Activated CD4-positive, alpha-beta memory T cell treated with anti-CD3 and anti-CD28 coated beads, Interleukin-2, amount 10 ng/mL, durations not matched to agents 7 days and 5 days (primary cell): ENCODE measurements around the gene TTYH2. TPM values are rescaled to one million over a fixed set of nuclear protein-coding genes. Genes with fewer than 3 reads are reported as not detected.

Experiments
- CTCF ChIA-PET: fragments of 350-600 bp; sonication (Branson Sonifier 250); formaldehyde crosslinking; loops from one replicate; lab custom pipeline; 2021; ENCODE audit warnings: antibody characterized with exemption, inconsistent platforms; lab: Charles Lee
- POLR2A ChIA-PET: fragments of 350-600 bp; sonication (Branson Sonifier 250); formaldehyde crosslinking; loops from one replicate; lab custom pipeline; 2021; ENCODE audit warnings: antibody characterized with exemption; lab: Charles Lee
- DNase-seq: peaks from one replicate; pipeline ENCODE4 v3.0.0-alpha.2; 2020
- H3K27ac Mint-ChIP-seq: one replicate; pipeline ENCODE4 v1.8.0; 2021; ENCODE audit warnings: mild to moderate bottlenecking, mixed read lengths
- H3K27me3 Mint-ChIP-seq: one replicate; pipeline ENCODE4 v1.8.0; 2021; ENCODE audit warnings: mixed read lengths
- H3K36me3 Mint-ChIP-seq: one replicate; pipeline ENCODE4 v1.8.0; 2021; ENCODE audit warnings: low read depth, mixed read lengths
- H3K4me1 Mint-ChIP-seq: one replicate; pipeline ENCODE4 v1.8.0; 2021; ENCODE audit warnings: mixed read lengths
- H3K4me3 Mint-ChIP-seq: one replicate; pipeline ENCODE4 v1.8.0; 2021; ENCODE audit warnings: mild to moderate bottlenecking, mixed read lengths
- H3K9me3 Mint-ChIP-seq: one replicate; pipeline ENCODE4 v1.8.0; 2021; ENCODE audit warnings: mixed read lengths
- total RNA-seq, 2 experiments: library from RNA; stranded (reverse); gene quantifications; one replicate each; pipeline ENCODE4 v1.2.3, GENCODE V29; 2021

The TTYH2 gene
- total RNA-seq, 2 experiments from 2014 or later = 23.8 to 25.6 TPM

DNA sequence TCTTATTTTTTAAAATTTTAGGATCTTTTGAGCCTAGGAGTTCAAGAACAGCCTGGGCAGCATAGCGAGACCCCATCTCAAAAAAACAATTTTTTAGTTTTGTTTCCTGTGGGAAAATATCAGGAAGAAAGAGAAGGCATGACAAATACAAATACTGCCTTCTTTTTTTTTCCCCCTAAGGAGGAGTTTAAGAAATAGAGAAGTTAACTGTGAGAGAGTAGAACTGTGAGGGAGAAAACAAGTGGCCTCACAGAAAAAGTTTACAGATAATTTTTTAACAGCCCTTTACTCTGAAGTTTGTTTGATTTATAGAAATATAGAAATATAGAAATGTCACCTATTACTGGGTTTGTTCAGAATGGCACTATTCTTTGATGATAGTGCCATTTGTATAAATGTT lies 21.1 kb downstream of the TTYH2 start:
- Mint-ChIP-seq H3K4me1 (no peaks in the 10 kb centered on the region), H3K36me3 (peaks cover 6% of the 10 kb centered on the region), H3K27ac (no peak overlapping the region), H3K27me3 (no peaks in the 10 kb centered on the region), H3K9me3 (no peaks in the 10 kb centered on the region), H3K4me3 (no peak overlapping the region)
- no peak for DNase-seq
- ChIA-PET POLR2A (no interaction called here), CTCF (no interaction called here)

DNA sequence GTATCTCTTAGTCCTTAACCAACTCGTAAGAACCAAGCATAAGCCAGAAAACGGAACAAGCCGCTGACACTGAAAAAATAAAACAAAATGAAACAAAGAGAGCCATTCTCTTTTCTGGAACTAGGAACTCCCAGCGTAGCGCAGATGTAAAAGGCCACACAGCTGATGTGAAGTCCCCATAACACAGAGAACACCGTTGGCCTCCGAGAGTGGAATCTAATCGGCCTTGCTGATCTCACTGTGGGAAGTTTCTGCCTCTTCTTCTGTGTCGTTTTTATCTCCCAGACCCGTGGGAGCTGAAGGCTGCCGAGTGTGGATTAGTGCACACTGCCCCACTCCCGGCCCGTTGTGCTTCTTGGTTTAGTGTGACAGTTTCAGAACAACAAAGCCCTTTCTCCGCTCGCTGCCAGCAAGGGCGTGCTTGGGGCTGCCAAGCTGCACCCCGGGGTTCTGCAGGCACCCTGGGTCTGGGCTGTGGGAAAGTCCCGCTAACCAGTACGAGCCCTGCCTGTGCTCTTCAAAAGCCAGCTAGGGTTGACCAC lies 21.7 kb downstream of the TTYH2 start:
- CTCF ChIA-PET = no interaction called here
- Mint-ChIP-seq H3K36me3 (peaks cover 6% of the 10 kb centered on the region), H3K27me3 (no peaks in the 10 kb centered on the region), H3K27ac (no peak overlapping the region), H3K9me3 (no peaks in the 10 kb centered on the region), H3K4me1 (no peaks in the 10 kb centered on the region), H3K4me3 (no peak overlapping the region)
- POLR2A ChIA-PET = no interaction called here
- no peak for DNase-seq

DNA sequence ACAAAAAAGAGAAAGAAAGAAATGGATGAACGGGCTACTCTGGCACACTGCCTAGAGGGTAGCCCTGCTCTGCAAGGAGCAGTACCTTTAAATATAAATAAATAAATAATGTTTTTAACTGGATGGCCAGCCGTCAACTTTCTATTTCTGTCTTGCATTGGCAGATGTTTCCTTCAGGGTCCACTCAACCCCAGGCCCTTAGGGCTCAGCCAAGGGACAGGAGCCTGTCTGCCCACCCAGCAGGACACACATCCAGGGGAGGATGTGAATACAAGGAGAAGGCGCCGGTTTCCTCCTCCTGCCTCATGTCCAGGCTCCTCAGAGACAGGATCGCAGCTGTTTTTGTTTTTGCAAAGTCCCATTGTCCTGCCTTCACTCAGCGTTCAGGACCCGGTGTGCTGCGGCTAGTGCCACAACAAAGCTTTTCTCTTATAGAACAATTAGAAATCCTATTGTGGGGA lies 22.6 kb downstream of the TTYH2 start:
- Mint-ChIP-seq H3K4me1 (no peaks in the 10 kb centered on the region), H3K27me3 (no peaks in the 10 kb centered on the region), H3K27ac (no peak overlapping the region), H3K4me3 (no peak overlapping the region), H3K9me3 (no peaks in the 10 kb centered on the region), H3K36me3 (peaks cover 6% of the 10 kb centered on the region)
- ChIA-PET CTCF (no interaction called here), POLR2A (no interaction called here)
- DNase-seq = no peak

DNA sequence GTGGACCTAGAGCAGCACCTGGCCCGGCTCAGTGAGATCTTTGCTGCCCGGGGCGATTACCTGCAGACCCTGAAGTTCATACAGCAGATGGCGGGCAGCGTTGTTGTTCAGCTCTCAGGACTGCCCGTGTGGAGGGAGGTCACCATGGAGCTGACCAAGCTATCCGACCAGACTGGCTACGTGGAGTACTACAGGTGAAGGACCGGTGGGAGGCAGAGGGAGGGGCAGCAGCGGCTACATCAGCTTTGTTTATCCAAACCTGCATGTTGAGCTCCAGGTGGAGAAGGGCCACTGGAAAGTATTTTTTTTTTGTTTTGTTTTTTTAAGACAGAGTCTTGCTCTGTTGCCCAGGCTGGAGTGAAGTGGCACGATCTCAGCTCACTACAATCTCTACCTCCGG lies 23.9 kb downstream of the TTYH2 start:
- Mint-ChIP-seq H3K9me3 (no peaks in the 10 kb centered on the region), H3K27me3 (no peaks in the 10 kb centered on the region), H3K36me3 (peaks cover 6% of the 10 kb centered on the region), H3K27ac (no peak overlapping the region), H3K4me3 (no peak overlapping the region), H3K4me1 (no peaks in the 10 kb centered on the region)
- POLR2A ChIA-PET = interaction anchor here (0.9 kb wide), 1 partner anchor 8 kb away, joined by 3 read pairs; no protein-coding TSS in a partner anchor
- DNase-seq = no peak
- CTCF ChIA-PET = no interaction called here

DNA sequence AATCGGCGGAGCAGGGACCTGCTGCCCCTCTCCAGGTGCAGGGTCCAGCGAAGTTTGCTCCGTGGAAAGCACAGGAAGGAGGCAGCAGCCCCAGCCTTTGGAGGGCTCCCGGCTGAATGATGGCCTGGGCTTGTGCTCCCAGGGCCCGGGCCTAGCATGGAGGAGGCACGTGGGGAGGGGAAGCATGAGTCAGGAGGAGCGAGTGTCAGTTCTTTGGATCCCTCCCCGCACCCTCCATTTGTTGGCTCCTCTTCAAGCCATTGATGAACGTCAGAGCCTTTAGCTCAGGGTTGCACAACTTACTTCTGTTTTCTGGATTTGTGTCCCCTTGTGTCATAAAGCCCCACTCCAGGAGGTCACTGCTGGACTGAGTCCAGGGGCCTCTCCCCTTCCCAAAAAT lies 25.8 kb downstream of the TTYH2 start:
- no peaks in the 10 kb centered on the region for H3K4me1 Mint-ChIP-seq
- H3K27ac Mint-ChIP-seq = no peak overlapping the region
- POLR2A ChIA-PET = no interaction called here
- H3K27me3 Mint-ChIP-seq = no peaks in the 10 kb centered on the region
- peaks cover 3% of the 10 kb centered on the region for H3K36me3 Mint-ChIP-seq
- no peaks in the 10 kb centered on the region for H3K9me3 Mint-ChIP-seq
- H3K4me3 Mint-ChIP-seq = no peak overlapping the region
- DNase-seq = no peak
- CTCF ChIA-PET = no interaction called here

GRCh38 chr17:74240618-74241205 lies 27.3 kb downstream of the TTYH2 start:
- Mint-ChIP-seq H3K4me1 (no peaks in the 10 kb centered on the region), H3K27me3 (no peaks in the 10 kb centered on the region), H3K4me3 (no peak overlapping the region), H3K27ac (no peak overlapping the region), H3K36me3 (peaks cover 3% of the 10 kb centered on the region), H3K9me3 (no peaks in the 10 kb centered on the region)
- ChIA-PET CTCF (no interaction called here), POLR2A (no interaction called here)
- DNase-seq = no peak

GRCh38 chr17:74241431-74241830 lies 28.1 kb downstream of the TTYH2 start:
- Mint-ChIP-seq H3K36me3 (peaks cover 4% of the 10 kb centered on the region), H3K9me3 (no peaks in the 10 kb centered on the region), H3K4me1 (no peaks in the 10 kb centered on the region), H3K27ac (no peak overlapping the region), H3K4me3 (no peak overlapping the region), H3K27me3 (no peaks in the 10 kb centered on the region)
- no peak for DNase-seq
- POLR2A ChIA-PET = no interaction called here
- CTCF ChIA-PET = interaction anchor here (0.6 kb wide), 1 partner anchor 23 kb away, joined by 3 read pairs; no protein-coding TSS in a partner anchor

- H3K36me3 Mint-ChIP-seq = peaks cover 7% of the 10 kb centered on the region
- POLR2A ChIA-PET = no interaction called here
- no peaks in the 10 kb centered on the region for H3K9me3 Mint-ChIP-seq
- no peak overlapping the region for H3K4me3 Mint-ChIP-seq
- H3K4me1 Mint-ChIP-seq = no peaks in the 10 kb centered on the region
- no peaks in the 10 kb centered on the region for H3K27me3 Mint-ChIP-seq
- no peak for DNase-seq
- CTCF ChIA-PET = interaction anchor here (0.6 kb wide), 1 partner anchor 23 kb away, joined by 3 read pairs; no protein-coding TSS in a partner anchor
- no peak overlapping the region for H3K27ac Mint-ChIP-seq
These were observed 28.5 kb downstream of the TTYH2 start for GRCh38 chr17:74241847-74242246.

- ChIA-PET CTCF (interaction anchor here (0.6 kb wide), 1 partner anchor 471 kb away, joined by 3 read pairs; no protein-coding TSS in a partner anchor), POLR2A (no interaction called here)
- Mint-ChIP-seq H3K27me3 (no peaks in the 10 kb centered on the region), H3K9me3 (no peaks in the 10 kb centered on the region), H3K4me3 (no peak overlapping the region), H3K4me1 (no peaks in the 10 kb centered on the region), H3K36me3 (peaks cover 7% of the 10 kb centered on the region), H3K27ac (no peak overlapping the region)
- no peak for DNase-seq
These were observed 29.8 kb downstream of the TTYH2 start for GRCh38 chr17:74243013-74243755.

GRCh38 chr17:74244128-74244527 lies 30.8 kb downstream of the TTYH2 start:
- Mint-ChIP-seq H3K27ac (no peak overlapping the region), H3K4me1 (no peaks in the 10 kb centered on the region), H3K36me3 (peaks cover 4% of the 10 kb centered on the region), H3K27me3 (no peaks in the 10 kb centered on the region), H3K9me3 (no peaks in the 10 kb centered on the region), H3K4me3 (no peak overlapping the region)
- POLR2A ChIA-PET = no interaction called here
- no peak for DNase-seq
- CTCF ChIA-PET = no interaction called here

- ChIA-PET POLR2A (no interaction called here), CTCF (no interaction called here)
- DNase-seq = no peak
- Mint-ChIP-seq H3K9me3 (no peaks in the 10 kb centered on the region), H3K27ac (no peak overlapping the region), H3K4me1 (no peaks in the 10 kb centered on the region), H3K27me3 (no peaks in the 10 kb centered on the region), H3K4me3 (no peak overlapping the region), H3K36me3 (peaks cover 4% of the 10 kb centered on the region)
These were observed 31.2 kb downstream of the TTYH2 start for GRCh38 chr17:74244548-74244947.

GRCh38 chr17:74245145-74245831 lies 31.9 kb downstream of the TTYH2 start:
- ChIA-PET CTCF (interaction anchor here (0.5 kb wide), 1 partner anchor 271 kb away, joined by 3 read pairs; no protein-coding TSS in a partner anchor), POLR2A (no interaction called here)
- Mint-ChIP-seq H3K27ac (no peak overlapping the region), H3K4me3 (no peak overlapping the region), H3K9me3 (no peaks in the 10 kb centered on the region), H3K4me1 (no peaks in the 10 kb centered on the region), H3K27me3 (no peaks in the 10 kb centered on the region), H3K36me3 (peaks cover 4% of the 10 kb centered on the region)
- DNase-seq = no peak

DNA sequence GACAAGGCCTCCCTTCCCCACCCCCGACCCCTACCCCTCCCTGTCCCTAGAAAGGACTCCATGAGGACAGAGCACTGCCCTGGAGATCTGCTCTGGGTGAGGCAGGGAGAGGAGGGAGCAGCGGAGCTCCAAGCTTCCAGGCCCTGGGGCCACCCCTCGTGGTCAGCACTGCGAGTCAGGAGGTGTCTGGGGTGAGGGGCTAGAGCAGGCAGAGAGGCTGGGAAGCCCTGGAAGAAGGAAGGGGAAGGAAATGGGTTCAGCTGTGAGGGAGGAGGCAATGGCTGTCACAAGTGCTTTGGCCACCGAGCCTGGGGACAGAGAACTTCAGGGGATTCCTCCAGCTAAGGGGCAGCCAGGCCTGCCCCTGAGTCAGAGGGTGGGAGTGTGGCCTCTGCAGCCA lies 32.5 kb downstream of the TTYH2 start:
- H3K27ac Mint-ChIP-seq = no peak overlapping the region
- no peaks in the 10 kb centered on the region for H3K4me1 Mint-ChIP-seq
- ChIA-PET CTCF (interaction anchor here (0.5 to 0.6 kb wide), 2 partner anchors 70 to 270 kb away, joined by 3 to 5 read pairs; no protein-coding TSS in a partner anchor), POLR2A (no interaction called here)
- no peaks in the 10 kb centered on the region for H3K9me3 Mint-ChIP-seq
- no peak overlapping the region for H3K4me3 Mint-ChIP-seq
- peaks cover 4% of the 10 kb centered on the region for H3K36me3 Mint-ChIP-seq
- no peaks in the 10 kb centered on the region for H3K27me3 Mint-ChIP-seq
- DNase-seq = no peak
